NCI-H82 (cell line): ENCODE data around the gene CLDN9.
A peak's percentile ranks its signal among the peaks of the same experiment; 100 is the strongest.

Experiments used
- DNase-seq: peaks from one replicate; lab custom pipeline; 2025; lab: John Stamatoyannopoulos, UW

CLDN9 gene

GRCh38 chr16:3056336-3057180 lies 43.8 kb downstream of the CLDN9 start:
- DNase-seq = no peak

GRCh38 chr16:3057181-3058138 lies 44.7 kb downstream of the CLDN9 start:
- DNase-seq = no peak

- peak; percentile 74 for DNase-seq
Observed at GRCh38 chr16:3058139-3059030, 45.7 kb downstream of the CLDN9 start.

- peak; percentile 92 for DNase-seq
Observed at GRCh38 chr16:3059041-3059722, 46.5 kb downstream of the CLDN9 start.

- DNase-seq = no peak
Observed at GRCh38 chr16:3059723-3060242, 47.1 kb downstream of the CLDN9 start.

GRCh38 chr16:3060339-3061127 lies 47.8 kb downstream of the CLDN9 start:
- DNase-seq = peak; percentile 74

GRCh38 chr16:3062553-3062952 lies 49.8 kb downstream of the CLDN9 start:
- no peak for DNase-seq

GRCh38 chr16:3063625-3064386 lies 51.1 kb downstream of the CLDN9 start:
- DNase-seq = no peak
